ENCODE results near the gene WBP2NL.

DNA sequence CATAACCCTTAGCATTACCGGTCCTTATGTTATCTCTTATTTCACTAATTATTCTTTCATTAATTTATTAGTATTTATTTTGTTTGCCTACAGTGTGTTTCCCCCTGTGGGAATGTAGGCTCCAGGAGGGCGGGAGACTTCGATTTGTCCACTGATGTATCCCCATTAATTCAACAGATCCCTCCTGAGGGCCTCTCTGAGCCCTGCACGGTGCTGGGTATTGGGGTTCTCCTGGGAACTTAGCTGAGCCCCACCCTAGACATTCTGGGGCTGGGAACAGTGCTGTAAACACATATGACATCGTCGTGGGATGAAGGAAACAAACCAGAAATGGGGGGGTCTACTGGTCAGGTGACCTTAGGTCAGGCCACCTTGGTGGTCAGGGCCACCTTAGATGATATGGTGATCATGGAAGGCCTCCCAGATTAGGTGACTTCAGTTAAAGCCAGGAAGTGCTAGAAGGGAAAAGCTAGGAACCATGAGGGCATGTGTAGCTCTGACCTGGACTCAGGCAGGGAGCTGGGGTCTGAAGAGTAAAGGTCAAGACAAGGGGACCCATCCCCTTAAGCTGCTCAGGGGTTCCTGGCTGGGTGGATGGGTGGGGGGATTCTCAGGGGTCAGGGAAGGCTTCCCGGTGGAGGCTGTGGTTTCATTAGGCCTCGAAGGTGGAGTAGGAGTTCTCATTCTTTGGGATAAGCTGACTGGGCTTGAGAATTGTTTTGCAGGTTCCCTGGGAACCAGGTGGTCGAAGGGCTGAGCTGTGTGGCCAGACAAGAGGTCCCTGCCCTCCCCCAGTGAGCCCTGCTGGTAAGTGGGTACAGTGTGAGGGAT is 76.5 kb downstream of the WBP2NL start:
- TF ChIP-seq GTF2F1 (IDR thresholded peaks at IDR 0.05; ENCODE audit: borderline replicate concordance, low read depth, low read length) (no peak), EP300 (IDR thresholded peaks at IDR 0.05; ENCODE audit: borderline replicate concordance in 1 of 2, low read depth in 2 of 2, low read length in 2 of 2) (no peak), POLR2AphosphoS5 (IDR thresholded peaks at IDR 0.05; ENCODE audit: low read depth, low read length) (no peak), EZH2 (IDR thresholded peaks at IDR 0.05; ENCODE audit: low read depth, low read length, severe bottlenecking) (no peak), NRF1 (IDR thresholded peaks at IDR 0.05; ENCODE audit: low read depth, low read length) (no peak), GABPA (IDR thresholded peaks at IDR 0.05; ENCODE audit: borderline replicate concordance, insufficient read depth, low read length) (no peak), TAF1 (IDR thresholded peaks at IDR 0.05; ENCODE audit: low read depth, low read length) (no peak), CHD2 (IDR thresholded peaks at IDR 0.05; ENCODE audit: low read length) (no peak), POLR2A (IDR thresholded peaks at IDR 0.05; ENCODE audit: control extremely low read depth in 1 of 2, low read depth in 2 of 2, low read length in 2 of 2) (no peak), MAX (IDR thresholded peaks at IDR 0.05) (no peak)
- TF ChIP-seq, protein P1, sequence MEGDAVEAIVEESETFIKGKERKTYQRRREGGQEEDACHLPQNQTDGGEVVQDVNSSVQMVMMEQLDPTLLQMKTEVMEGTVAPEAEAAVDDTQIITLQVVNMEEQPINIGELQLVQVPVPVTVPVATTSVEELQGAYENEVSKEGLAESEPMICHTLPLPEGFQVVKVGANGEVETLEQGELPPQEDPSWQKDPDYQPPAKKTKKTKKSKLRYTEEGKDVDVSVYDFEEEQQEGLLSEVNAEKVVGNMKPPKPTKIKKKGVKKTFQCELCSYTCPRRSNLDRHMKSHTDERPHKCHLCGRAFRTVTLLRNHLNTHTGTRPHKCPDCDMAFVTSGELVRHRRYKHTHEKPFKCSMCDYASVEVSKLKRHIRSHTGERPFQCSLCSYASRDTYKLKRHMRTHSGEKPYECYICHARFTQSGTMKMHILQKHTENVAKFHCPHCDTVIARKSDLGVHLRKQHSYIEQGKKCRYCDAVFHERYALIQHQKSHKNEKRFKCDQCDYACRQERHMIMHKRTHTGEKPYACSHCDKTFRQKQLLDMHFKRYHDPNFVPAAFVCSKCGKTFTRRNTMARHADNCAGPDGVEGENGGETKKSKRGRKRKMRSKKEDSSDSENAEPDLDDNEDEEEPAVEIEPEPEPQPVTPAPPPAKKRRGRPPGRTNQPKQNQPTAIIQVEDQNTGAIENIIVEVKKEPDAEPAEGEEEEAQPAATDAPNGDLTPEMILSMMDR (IDR thresholded peaks at IDR 0.05; ENCODE audit: control extremely low read depth in 1 of 3, insufficient read depth in 1 of 3, low read depth in 1 of 3, low read length in 3 of 3), result no peak

Data from H1 (cell line).